Mammary epithelial cell (primary cell): Measurements from ENCODE around the gene CRIM1.

ENCODE experiments used
- CTCF ChIP-seq, 2 donors: IDR thresholded peaks in 1 of 2; conservative IDR thresholded peaks in 1 of 2; 2 replicates each; pipeline ENCODE4 v1.5.1; 2011 to 2012; ENCODE audit warnings: inconsistent platforms in 2 of 2, low read length in 2 of 2, mild to moderate bottlenecking in 2 of 2, control low read depth in 1 of 2, low read depth in 1 of 2; ENCODE audit not compliant: insufficient read depth in 1 of 2; ENCODE audit errors: extremely low read depth in 1 of 2
- EZH2 ChIP-seq: IDR thresholded peaks from 2 replicates; pipeline ENCODE4 v1.6.1; 2012; ENCODE audit warnings: low read length, inconsistent platforms, borderline replicate concordance

- no peak for TF ChIP-seq CTCF (conservative IDR thresholded peaks at IDR 0.05 in 1 of 2, IDR thresholded peaks at IDR 0.05 in 1 of 2; ENCODE audit: extremely low read depth in 1 of 2, insufficient read depth in 1 of 2, low read depth in 1 of 2, low read length in 2 of 2)
- TF ChIP-seq EZH2, result no peak
These were observed 18.2 kb upstream of the CRIM1 start for GRCh38 chr2:36337354-36337753.
